ENCODE data around the gene GABARAP. TPM values are rescaled to one million over a fixed set of nuclear protein-coding genes. Genes with fewer than 3 reads are reported as not detected.

The GABARAP gene
- total and polyA plus RNA-seq, 12 donors, result 440 to 733 (median 517) TPM

GRCh38 chr17:7215652-7216180, 26.5 kb downstream of the GABARAP start:
- DNase-seq (no peak), ATAC-seq (no peak)
- H3K9me3 ChIP-seq, result no peaks in the 10 kb centered on the region
- H3K4me3 ChIP-seq, result peak overlapping the region in 6 of 10 donors; percentile 59 to 71 (median 62)
- 15 to 23% methylated on average over 9 to 10 of the region's 10 CpGs for WGBS, 2 donors
- no peak for TF ChIP-seq CTCF (IDR thresholded peaks at IDR 0.05)
- H3K36me3 ChIP-seq, result peaks cover 0 to under 1% (median 0%) of the 10 kb centered on the region in 9 donors
- H3K4me1 ChIP-seq, result peaks cover 17 to 67% (median 58%) of the 10 kb centered on the region in 9 donors
- intact Hi-C loops (cut with DNase I), result loop anchor here in 2 of 10 donors (2.0 kb wide), 2 partner anchors 23 to 37 kb away; partner anchors contain the start of genes ELP5 (in 1 of the 2) and PHF23 (in 1 of the 2)
- H3K27ac ChIP-seq, result peak overlapping the region in 8 of 10 donors; percentile 53 to 98 (median 70)
- H3K27me3 ChIP-seq, result no peaks in the 10 kb centered on the region

- Histone ChIP-seq H3K4me3 (peak overlapping the region in 8 of 10 donors; percentile 45 to 71 (median 62)), H3K4me1 (peaks cover 17 to 62% (median 53%) of the 10 kb centered on the region in 9 donors)
- intact Hi-C loops (cut with DNase I), result loop anchor here in 2 of 10 donors (2.0 kb wide), 2 partner anchors 24 to 38 kb away; partner anchors contain the start of genes ELP5 (in 1 of the 2) and PHF23 (in 1 of the 2)
Observed at GRCh38 chr17:7215136-7215638, 27.1 kb downstream of the GABARAP start.

GRCh38 chr17:7214300-7215135, 27.7 kb downstream of the GABARAP start:
- Histone ChIP-seq H3K27ac (peak overlapping the region in 9 of 10 donors; percentile 53 to 98 (median 69)), H3K36me3 (no peaks in the 10 kb centered on the region), H3K4me3 (peak overlapping the region; percentile 8 to 71 (median 60)), H3K9me3 (no peaks in the 10 kb centered on the region), H3K27me3 (no peaks in the 10 kb centered on the region), H3K4me1 (peaks cover 17 to 61% (median 52%) of the 10 kb centered on the region in 9 donors)
- WGBS, 2 donors, result 0 to 1% methylated on average over 45 of the region's 45 CpGs
- intact Hi-C loops (cut with DNase I), result loop anchor here in 2 of 10 donors (2.0 kb wide), 2 partner anchors 24 to 38 kb away; partner anchors contain the start of genes ELP5 (in 1 of the 2) and PHF23 (in 1 of the 2)
- DNase-seq, result peak; percentile 99
- ATAC-seq, result peak; percentile 89 to 94 (median 92)
- TF ChIP-seq CTCF (IDR thresholded peaks at IDR 0.05), result peak in 8 of 9 donors; percentile 28 to 75 (median 54)

More at GRCh38 chr17:7215136-7215638, 27.1 kb downstream of the GABARAP start:
- Histone ChIP-seq H3K36me3 (no peaks in the 10 kb centered on the region), H3K9me3 (no peaks in the 10 kb centered on the region), H3K27me3 (no peaks in the 10 kb centered on the region), H3K27ac (peak overlapping the region in 9 of 10 donors; percentile 53 to 98 (median 68))
- ATAC-seq, result no peak
- WGBS, 2 donors, result 21 to 25% methylated on average over 9 of the region's 9 CpGs
- no peak for DNase-seq
- TF ChIP-seq CTCF (IDR thresholded peaks at IDR 0.05), result no peak

GRCh38 chr17:7213895-7214299, 28.4 kb downstream of the GABARAP start:
- peaks cover 14 to 55% (median 46%) of the 10 kb centered on the region in 9 donors for H3K4me1 ChIP-seq
- H3K27ac ChIP-seq, result peak overlapping the region in 7 of 10 donors; percentile 39 to 98 (median 68)
- peak in 3 of 8 donors; percentile 0 to 1 (median 0) for ATAC-seq
- intact Hi-C loops (cut with DNase I), result loop anchor here in 2 of 10 donors (2.0 kb wide), 2 partner anchors 25 to 39 kb away; partner anchors contain the start of genes ELP5 (in 1 of the 2) and PHF23 (in 1 of the 2)
- no peaks in the 10 kb centered on the region for H3K36me3 ChIP-seq
- peak in 1 of 2 donors; percentile 78 for DNase-seq
- 3 to 5% methylated on average over 15 of the region's 15 CpGs for WGBS, 2 donors
- peak overlapping the region; percentile 8 to 71 (median 60) for H3K4me3 ChIP-seq
- H3K27me3 ChIP-seq, result no peaks in the 10 kb centered on the region
- H3K9me3 ChIP-seq, result no peaks in the 10 kb centered on the region
- TF ChIP-seq CTCF (IDR thresholded peaks at IDR 0.05), result peak in 8 of 9 donors; percentile 22 to 56 (median 41)

Data from heart right ventricle (tissue), 16 donors.